GM21786 (cell line): ENCODE data around the gene KNL1.
"Not testable (repeated sequence)": the region's sequence is repeated elsewhere in the genome, so short reads cannot be mapped to it uniquely, and the experiment has no call there.

Experiments
- ATAC-seq: cut with Tn5 transposase; IDR thresholded peaks from one replicate; pipeline ENCODE4 v1.9.1; 2021; ENCODE audit not compliant: unreplicated experiment

The KNL1 gene

DNA sequence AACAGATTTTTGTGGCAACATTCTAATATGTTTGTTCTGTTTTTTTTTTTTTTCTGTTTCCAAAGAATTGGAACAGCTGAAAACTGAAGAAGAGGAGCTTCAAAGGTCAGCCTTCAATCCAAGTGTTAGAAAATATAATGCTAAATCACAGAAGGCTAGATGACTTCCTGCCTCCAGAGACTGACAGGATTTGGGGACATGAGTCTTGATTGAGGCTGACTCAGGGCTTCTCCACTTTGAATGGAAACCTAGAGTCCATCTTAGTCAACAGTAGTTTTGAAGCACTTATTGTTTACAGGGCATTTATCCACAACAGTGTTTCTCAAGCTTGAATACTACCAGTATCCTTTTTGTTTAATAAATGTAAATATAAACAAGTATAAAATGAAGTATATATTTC is 56.4 kb downstream of the KNL1 start:
- ATAC-seq: no peak

DNA sequence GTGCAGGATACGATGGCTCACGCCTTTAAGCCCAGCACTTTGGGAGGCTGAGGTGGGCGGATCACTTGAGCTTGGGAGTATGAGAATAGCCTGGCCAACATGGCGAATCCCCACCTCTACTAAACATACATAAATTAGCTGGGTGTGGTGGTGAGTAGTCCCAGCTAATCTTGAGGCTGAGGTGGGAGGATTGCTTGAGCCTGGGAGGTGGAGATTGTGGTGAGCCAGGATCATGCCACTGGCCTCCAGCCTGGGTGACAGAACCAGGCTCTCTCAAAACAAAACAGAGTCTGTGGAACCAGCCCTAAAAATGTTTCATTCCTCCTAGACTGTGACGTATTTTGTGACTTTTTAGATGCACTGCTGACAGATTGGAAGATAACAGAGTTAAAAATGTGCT is 66.6 kb downstream of the KNL1 start:
- ATAC-seq: no peak

DNA sequence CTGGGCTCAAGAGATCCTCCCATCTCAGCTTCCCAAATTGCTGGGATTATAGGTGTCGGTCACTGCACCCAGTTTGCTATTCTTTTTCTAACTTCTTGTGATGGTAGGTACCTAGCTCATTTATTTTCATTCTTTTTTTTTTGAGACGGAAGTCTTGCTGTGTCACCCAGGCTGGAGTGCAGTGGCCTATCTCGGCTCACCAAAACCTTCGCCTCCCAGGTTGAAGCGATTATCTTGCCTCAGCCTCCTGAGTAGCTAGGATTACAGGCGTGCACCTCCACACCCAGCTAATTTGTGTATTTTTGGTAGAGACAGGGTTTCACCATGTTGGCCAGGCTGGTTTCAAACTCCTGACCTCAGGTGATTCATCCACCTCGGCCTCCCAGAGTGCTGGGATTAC is 70.9 kb downstream of the KNL1 start:
- no peak for ATAC-seq

DNA sequence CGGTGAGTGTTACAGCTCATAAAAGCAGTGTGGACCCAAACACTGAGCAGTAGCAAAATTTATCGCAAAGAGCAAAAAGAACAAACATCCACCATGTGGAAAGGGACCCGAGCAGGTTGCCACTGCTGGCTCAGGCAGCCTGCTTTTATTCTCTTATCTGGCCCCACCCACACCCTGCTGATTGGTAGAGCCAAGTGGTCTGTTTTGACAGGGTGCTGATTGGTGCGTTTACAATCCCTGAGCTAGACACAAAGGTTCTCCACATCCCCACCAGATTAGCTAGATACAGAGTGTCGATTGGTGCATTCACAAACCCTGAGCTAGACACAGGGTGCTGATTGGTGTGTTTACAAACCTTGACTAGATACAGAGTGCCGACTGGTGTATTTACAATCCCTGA is 82.2 kb downstream of the KNL1 start:
- ATAC-seq: not testable (repeated sequence)

DNA sequence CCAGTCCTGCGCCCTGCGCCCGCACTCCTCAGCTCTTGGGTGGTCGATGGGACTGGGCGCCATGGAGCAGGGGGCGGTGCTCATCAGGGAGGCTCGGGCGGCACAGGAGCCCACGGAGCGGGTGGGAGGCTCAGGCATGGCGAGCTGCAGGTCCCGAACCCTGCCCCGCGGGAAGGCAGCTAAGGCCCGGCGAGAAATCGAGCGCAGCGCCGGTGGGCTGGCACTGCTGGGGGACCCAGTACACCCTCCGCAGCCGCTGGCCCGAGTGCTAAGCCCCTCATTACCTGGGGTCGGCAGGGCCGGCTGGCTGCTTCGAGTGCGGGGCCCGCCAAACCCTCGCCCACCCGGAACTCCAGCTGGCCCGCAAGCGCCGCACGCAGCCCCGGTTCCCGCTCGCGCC is 82.9 kb downstream of the KNL1 start:
- not testable (repeated sequence) for ATAC-seq

DNA sequence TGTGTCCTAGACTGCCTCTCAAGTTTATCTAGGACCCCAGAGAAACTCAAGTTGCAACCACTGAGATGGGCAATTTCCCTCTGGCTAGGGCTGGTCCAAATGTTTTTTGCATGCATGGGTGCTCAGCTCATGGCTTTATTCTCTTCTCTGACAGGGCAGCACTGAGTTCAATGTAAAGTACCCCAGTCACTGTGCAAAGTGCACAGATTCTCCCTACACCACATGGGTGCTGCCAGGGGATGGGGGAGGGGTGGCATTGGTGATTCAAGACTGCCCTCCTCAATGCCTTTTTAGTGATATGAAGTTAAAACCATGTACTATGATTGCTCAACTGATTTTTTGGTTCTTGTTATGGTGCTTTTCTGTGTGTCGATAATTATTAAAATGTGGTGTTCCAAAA is 86.1 kb downstream of the KNL1 start:
- ATAC-seq: no peak

DNA sequence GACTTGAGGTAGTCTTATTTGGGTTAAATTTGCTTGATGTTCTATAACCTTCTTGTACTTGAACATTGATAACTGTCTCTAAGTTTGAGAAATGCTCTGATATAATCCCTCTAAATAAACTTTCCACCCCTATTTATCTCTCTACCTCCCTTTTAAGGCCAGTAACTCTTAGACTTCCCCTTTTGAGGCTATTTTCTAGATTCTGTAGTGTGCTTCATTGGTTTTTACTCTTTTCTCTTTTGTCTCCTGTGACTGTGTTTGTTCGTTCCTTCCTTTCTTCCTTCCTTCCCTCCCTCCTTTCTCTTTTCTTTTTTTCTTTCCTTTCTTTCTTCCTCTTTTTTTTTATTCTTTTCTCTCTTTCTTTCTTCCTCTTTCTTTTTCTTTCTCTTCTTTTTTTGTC is 86.9 kb downstream of the KNL1 start:
- not testable (repeated sequence) for ATAC-seq

DNA sequence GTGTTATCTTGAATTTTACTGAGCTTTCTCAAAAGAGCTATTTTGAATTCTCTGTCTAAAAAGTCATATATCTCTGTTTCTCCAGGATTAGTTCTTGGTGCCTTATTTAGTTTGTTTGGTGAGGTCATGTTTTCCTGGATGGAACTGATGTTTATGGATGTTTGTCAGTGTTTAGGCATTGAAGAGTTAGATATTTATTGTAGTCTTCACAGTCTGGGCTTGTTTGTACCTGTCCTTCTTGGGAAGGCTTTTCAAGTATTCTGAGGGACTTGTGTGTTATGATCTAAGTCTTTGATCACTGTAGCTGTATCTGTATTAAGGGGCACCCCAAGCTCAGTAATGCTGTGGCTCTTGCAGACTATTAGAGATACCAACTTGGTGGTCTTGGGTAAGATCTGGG is 90.3 kb downstream of the KNL1 start:
- no peak for ATAC-seq

DNA sequence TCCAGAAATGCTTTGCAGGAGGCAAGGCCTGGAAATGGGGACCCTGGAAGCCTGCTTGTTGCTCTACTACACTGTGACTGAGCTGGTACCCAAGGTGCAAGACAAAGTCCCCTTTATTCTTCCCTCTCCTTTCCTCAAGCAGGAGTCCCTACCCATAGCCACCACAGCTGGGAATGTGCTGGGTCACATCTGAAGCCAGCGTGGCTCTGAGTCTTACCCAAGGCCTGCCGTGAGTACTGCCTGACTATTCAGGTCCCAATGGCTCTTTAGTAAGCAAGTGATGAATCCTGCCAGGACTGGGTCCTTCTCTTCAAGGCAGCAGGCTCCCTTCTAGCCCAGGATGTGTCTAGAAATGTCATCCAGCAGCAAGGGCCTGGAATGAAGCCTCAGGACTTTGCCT is 91.3 kb downstream of the KNL1 start:
- ATAC-seq: no peak

DNA sequence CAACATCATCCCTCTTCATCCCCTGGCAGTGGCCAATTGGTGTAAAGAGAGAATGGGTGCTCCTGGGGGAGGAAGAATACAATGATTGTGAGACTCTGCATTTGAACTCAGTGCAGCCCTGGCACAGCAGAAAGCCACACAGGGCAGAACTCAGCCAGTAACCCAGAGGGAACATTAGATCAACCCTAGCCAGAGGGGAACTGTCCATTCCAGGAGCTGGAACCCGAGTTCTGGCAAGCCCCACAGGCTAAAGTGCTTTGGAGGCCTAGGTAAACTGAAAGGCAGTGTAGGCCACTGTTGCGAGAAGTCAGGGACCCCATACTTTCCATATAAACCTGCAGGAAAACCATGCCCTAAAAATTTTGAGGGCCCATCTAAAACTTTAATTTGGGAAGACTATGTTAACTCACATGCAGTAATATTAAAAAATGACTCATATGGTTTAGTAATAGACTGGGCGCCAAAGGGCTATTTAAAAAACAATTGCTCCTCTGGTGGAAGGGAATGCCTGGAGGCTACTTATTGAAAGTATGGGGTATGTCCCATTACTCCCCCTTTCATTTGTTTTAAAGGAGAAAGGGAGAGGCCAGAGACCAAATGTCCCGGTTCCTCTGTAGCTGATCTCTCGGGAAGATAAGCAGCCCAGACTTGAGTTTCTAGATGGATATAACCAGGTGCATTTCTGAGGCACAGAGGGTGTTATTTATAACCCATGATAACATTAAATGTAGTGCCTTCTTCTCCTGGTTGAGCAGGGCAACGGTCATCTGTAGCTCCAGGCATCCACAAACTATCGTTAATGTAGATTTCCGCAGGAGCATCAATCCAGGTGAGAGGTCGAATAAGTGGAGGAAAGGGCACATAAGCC is 95.1 kb downstream of the KNL1 start:
- ATAC-seq: no peak

DNA sequence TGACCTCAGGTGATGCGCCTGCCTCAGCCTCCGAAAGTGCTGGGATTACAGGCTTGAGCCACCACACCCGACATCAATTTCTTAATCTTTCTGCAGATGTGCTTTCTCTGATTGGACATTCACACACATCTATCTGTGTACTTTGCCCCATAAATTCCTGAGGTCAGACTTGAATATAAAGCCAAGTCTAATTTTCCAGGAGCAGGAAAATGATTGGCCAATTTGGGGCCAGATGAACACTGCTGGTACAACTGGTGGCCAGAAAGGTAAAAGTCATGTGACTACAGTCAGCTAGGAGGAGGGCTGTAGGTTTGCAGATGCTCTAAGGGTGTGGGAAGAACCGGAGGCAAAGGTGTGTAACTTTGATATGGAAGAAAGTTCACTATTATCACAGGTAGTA is 97.7 kb downstream of the KNL1 start:
- no peak for ATAC-seq

DNA sequence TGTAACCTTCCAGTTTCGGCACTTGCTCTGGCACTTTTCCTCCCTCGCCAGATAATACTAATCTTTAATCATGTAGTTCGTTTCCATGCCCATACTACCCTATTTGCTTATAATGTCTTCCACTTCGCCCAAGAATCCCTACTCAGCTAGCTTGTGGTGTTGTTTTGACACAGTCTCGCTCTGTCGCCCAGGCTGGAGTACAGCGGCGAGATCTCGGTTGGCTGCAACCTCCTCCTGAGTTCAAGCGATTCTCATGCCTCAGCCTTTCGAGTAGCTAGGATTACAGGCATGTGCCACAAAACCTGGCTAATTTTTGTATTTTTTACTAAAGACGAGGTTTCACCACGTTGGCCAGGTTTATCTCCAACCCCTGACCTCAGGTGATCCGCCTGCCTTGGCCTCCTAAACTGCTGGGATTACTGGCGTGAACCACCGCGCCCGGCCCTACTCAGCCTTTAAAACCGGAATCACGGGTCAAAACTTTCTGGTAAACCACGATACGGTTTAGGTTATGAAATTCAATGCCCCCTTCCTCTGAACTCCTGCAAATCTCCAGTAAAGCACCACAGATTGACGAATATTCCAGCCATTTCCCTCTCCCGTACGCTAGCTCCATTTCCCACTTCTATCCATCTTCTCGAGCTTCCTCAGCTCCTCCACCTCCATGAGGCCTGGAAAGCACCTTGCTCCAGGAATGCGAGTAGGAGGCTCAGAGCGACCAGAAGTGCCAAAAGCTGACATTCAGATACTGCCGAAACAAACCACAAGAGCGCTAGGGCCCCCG is 100.0 kb downstream of the KNL1 start:
- ATAC-seq: no peak

DNA sequence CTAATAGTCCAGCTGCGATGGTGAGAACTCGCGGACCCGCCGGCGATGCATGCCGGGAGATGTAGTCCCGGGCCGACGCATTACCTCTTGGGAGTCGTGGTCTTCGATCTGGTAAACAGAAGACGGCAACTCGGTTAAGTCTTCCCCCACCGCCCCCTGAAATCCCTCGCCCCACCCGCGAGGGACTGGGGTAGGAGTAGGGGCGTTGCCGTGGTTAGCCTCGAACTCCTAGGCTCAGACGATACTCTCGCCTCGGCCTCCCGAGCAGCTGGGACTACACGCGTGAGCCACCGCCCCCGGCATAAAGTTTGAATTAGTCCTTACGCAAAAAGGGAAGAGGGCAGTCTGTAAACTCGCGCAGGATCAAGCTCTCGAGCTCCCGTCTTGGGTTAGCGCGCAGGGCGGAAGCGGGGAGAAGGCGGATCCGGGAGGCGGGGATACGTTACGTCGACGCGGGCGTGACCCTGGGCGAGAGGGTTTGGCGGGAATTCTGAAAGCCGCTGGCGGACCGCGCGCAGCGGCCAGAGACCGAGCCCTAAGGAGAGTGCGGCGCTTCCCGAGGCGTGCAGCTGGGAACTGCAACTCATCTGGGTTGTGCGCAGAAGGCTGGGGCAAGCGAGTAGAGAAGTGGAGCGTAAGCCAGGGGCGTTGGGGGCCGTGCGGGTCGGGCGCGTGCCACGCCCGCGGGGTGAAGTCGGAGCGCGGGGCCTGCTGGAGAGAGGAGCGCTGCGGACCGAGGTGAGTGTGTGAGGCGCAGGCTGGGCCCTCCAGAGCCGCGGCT is 100.8 kb downstream of the KNL1 start, which contains the start of gene RAD51:
Gene RAD51, plus strand, starts transcription at position 487 of the 781 bp plus-strand sequence. CDS start 3,585 bp downstream, outside the sequence.
- peak; percentile 84 for ATAC-seq

DNA sequence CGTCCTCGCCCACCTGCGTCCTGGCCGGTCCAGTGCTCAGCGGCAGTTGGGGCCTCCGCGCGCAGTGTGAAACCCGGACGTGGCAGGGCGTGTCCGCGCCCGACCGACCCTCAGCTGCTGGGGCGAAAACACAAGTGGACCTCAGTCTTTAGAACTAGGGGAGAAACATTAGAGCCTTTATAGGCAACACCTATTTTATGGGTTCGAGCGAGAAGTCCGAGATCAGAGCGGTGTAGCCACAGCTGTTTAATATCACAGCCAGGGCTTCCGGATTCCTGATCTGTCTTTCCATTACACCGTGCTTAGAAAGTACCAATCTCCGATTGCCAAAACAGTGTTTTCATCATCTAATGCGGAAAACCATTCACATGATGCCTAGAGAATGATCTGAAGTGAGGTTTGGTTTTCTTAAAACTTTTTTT is 101.4 kb downstream of the KNL1 start:
- peak; percentile 11 for ATAC-seq

DNA sequence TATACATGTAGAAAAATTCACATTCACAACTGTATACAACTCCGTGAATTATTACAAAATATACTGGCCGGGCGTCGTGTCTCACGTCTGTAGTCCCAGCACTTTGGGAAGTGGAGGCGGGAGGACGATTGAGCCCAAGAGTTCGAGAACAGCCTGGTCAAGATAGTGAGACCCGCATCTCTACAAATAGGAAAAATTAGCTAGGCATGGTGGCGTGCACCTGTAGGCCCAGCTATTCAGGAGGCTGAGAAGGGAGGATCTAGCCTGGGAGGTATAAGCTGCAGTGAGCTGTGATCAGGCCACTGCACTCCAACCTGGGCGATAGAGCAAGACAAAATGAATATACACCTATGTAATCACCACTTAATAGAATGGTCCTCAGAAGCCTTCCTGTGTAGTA is 102.2 kb downstream of the KNL1 start:
- no peak for ATAC-seq

DNA sequence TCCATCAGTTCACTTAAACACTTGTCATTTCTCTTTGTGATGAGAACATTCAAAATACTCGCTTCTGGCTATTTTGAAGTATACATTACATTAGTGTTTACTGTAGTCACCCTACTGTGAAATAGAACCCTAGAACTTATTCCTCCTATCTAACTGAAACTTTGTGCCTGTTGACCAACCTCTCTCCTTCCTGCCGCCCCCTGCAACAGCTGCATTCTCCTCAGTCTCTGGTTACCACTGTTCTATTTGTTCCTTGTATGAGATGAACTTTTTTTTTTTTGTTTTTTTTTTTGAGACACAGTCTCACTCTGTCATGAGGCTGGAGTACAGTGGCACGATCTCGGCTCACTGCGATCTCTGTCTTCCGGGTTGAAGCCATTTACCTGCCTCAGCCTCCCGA is 103.9 kb downstream of the KNL1 start:
- ATAC-seq: no peak

DNA sequence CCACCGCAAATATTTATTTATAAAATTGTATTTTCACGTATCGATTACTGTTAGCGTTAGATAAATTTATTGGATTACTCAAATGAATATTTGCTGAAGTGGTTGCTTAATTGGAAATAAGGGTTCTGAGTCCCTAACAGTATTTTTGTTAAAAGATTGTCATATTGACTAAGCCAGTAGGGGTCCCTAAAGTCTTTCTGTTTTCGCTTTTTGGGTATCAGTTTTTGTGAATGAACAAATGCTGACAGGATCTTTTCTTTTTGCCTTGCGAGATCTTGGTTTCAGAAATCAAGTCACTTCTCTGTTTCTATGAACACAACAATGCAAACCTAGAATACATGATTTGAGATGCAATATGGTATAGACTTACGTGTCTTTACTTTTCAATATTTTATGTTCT is 108.0 kb downstream of the KNL1 start:
- ATAC-seq: no peak

DNA sequence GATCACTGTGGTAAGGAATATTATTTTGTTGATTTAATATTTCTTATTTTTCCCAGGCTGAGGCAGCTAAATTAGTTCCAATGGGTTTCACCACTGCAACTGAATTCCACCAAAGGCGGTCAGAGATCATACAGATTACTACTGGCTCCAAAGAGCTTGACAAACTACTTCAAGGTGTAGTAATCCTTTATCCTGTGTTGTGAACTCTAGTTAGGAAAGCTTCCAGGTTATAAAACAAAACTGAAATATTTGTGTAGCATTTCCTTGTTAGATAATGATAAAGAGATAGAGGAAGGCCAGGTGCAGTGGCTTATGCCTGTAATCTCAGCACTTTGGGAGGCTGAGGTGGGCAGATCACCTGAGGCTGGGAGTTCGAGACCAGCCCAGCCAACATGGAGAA is 112.1 kb downstream of the KNL1 start:
- no peak for ATAC-seq
